Stomach (tissue), 4 donors: ENCODE measurements around the gene AGAP1.

Experiments used
- POLR2AphosphoS5 ChIP-seq, 3 donors: sonication (generic); formaldehyde crosslinking; IDR thresholded peaks; one replicate each; pipeline ENCODE4 v1.6.1; 2016; ENCODE audit warnings: antibody characterized with exemption in 3 of 3
- TF ChIP-seq, protein P1 (sequence below), 7 experiments: fragments of 450-650 bp in 4 of 7; fragments of 200-600 bp in 3 of 7; sonication (generic) in 3 of 7; IDR thresholded peaks; one replicate each; pipeline ENCODE4 v1.5.1; 2016 to 2019; ENCODE audit warnings: antibody characterized with exemption in 7 of 7, control low read depth in 2 of 7, mild to moderate bottlenecking in 1 of 7

DNA sequence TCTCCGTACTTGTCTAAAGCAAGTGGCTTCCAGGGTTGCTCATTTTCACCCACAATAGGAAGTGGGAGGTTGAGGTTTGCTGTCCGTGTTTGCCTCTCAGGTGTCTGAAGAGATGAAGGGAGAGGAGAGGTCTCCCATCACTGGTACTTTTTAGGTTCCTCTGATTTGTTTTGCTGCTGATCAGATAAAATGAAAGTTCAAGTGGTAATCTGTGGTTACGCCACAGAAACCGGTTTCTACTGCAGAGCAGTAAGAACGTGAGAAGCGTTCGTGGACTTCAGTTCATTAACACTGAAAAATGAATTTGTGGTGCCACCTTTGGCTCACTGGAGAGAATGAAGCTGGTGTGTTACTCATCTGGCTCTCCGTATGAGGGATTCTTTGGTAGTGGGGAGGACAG lies 556.1 kb downstream of the AGAP1 start:
- TF ChIP-seq, protein P1, sequence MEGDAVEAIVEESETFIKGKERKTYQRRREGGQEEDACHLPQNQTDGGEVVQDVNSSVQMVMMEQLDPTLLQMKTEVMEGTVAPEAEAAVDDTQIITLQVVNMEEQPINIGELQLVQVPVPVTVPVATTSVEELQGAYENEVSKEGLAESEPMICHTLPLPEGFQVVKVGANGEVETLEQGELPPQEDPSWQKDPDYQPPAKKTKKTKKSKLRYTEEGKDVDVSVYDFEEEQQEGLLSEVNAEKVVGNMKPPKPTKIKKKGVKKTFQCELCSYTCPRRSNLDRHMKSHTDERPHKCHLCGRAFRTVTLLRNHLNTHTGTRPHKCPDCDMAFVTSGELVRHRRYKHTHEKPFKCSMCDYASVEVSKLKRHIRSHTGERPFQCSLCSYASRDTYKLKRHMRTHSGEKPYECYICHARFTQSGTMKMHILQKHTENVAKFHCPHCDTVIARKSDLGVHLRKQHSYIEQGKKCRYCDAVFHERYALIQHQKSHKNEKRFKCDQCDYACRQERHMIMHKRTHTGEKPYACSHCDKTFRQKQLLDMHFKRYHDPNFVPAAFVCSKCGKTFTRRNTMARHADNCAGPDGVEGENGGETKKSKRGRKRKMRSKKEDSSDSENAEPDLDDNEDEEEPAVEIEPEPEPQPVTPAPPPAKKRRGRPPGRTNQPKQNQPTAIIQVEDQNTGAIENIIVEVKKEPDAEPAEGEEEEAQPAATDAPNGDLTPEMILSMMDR (IDR thresholded peaks at IDR 0.05), result no peak
- TF ChIP-seq POLR2AphosphoS5 (IDR thresholded peaks at IDR 0.05), result no peak
